IPS-18c (cell line): ENCODE measurements around the gene GLS.
"Not testable (repeated sequence)": the region's sequence is repeated elsewhere in the genome, so short reads cannot be mapped to it uniquely, and the experiment has no call there.

Experiments
- H3K4me3 ChIP-seq: 2 replicates; pipeline ENCODE4 v1.7.0; 2013; ENCODE audit warnings: low read depth, mild to moderate bottlenecking, low read length, moderate library complexity; ENCODE audit not compliant: insufficient read depth
- H3K9me3 ChIP-seq: one replicate; pipeline ENCODE4 v1.6.1; 2013; ENCODE audit warnings: mild to moderate bottlenecking, low read length, moderate library complexity; ENCODE audit not compliant: control insufficient read depth, insufficient read depth

Gene GLS

GRCh38 chr2:190941571-190941970 is 61.0 kb downstream of the GLS start:
- Histone ChIP-seq H3K9me3 (no peaks in the 10 kb centered on the region), H3K4me3 (no peak overlapping the region)

- Histone ChIP-seq H3K9me3 (no peaks in the 10 kb centered on the region), H3K4me3 (no peak overlapping the region)
Measured at GRCh38 chr2:190942697-190943096, 62.1 kb downstream of the GLS start.

GRCh38 chr2:190943706-190944105 is 63.1 kb downstream of the GLS start:
- H3K4me3 ChIP-seq: no peak overlapping the region
- H3K9me3 ChIP-seq: no peaks in the 10 kb centered on the region

- H3K9me3 ChIP-seq: no peaks in the 10 kb centered on the region
- H3K4me3 ChIP-seq: no peak overlapping the region
Measured at GRCh38 chr2:190947141-190947540, 66.5 kb downstream of the GLS start.

GRCh38 chr2:190947711-190948251 is 67.2 kb downstream of the GLS start:
- Histone ChIP-seq H3K9me3 (no peaks in the 10 kb centered on the region), H3K4me3 (no peak overlapping the region)

GRCh38 chr2:190948671-190949070 is 68.0 kb downstream of the GLS start:
- Histone ChIP-seq H3K4me3 (no peak overlapping the region), H3K9me3 (no peaks in the 10 kb centered on the region)

GRCh38 chr2:190950566-190950991 is 70.0 kb downstream of the GLS start:
- Histone ChIP-seq H3K9me3 (no peaks in the 10 kb centered on the region), H3K4me3 (no peak overlapping the region)

GRCh38 chr2:190953257-190953656 is 72.6 kb downstream of the GLS start:
- Histone ChIP-seq H3K4me3 (no peak overlapping the region), H3K9me3 (no peaks in the 10 kb centered on the region)

GRCh38 chr2:190959911-190960788 is 79.5 kb downstream of the GLS start:
- Histone ChIP-seq H3K9me3 (no peaks in the 10 kb centered on the region), H3K4me3 (no peak overlapping the region)

GRCh38 chr2:190961117-190961516 is 80.5 kb downstream of the GLS start:
- not testable (repeated sequence) for H3K4me3 ChIP-seq, H3K9me3 ChIP-seq

- Histone ChIP-seq H3K4me3 (no peak overlapping the region), H3K9me3 (no peaks in the 10 kb centered on the region)
Measured at GRCh38 chr2:190961918-190962487, 81.4 kb downstream of the GLS start.

GRCh38 chr2:190963088-190963487 is 82.5 kb downstream of the GLS start:
- no peaks in the 10 kb centered on the region for H3K9me3 ChIP-seq

GRCh38 chr2:190964170-190964795 is 83.7 kb downstream of the GLS start:
- Histone ChIP-seq H3K4me3 (no peak overlapping the region), H3K9me3 (no peaks in the 10 kb centered on the region)

More at GRCh38 chr2:190963088-190963487, 82.5 kb downstream of the GLS start:
- no peak overlapping the region for H3K4me3 ChIP-seq

GRCh38 chr2:190965580-190966222 is 85.1 kb downstream of the GLS start:
- no peak overlapping the region for H3K4me3 ChIP-seq
- H3K9me3 ChIP-seq: no peaks in the 10 kb centered on the region

GRCh38 chr2:190968522-190968921 is 87.9 kb downstream of the GLS start:
- no peak overlapping the region for H3K4me3 ChIP-seq

GRCh38 chr2:190970160-190970559 is 89.5 kb downstream of the GLS start:
- no peaks in the 10 kb centered on the region for H3K9me3 ChIP-seq
- H3K4me3 ChIP-seq: no peak overlapping the region

More at GRCh38 chr2:190968522-190968921, 87.9 kb downstream of the GLS start:
- H3K9me3 ChIP-seq: no peaks in the 10 kb centered on the region

GRCh38 chr2:190970873-190971506 is 90.4 kb downstream of the GLS start:
- Histone ChIP-seq H3K9me3 (no peaks in the 10 kb centered on the region), H3K4me3 (no peak overlapping the region)
